ENCODE data around the gene RNF130. TPM values are rescaled to one million over a fixed set of nuclear protein-coding genes. Genes with fewer than 3 reads are reported as not detected.

RNF130 gene
- total RNA-seq, 1 experiment from 2014 or later: 31.4 TPM

GRCh38 chr5:180060192-180060591, 11.4 kb downstream of the RNF130 start:
- POLR2A ChIA-PET (ENCODE audit: low non-redundant PET): no interaction called here
- no peaks in the 10 kb centered on the region for H3K36me3 ChIP-seq (ENCODE audit: insufficient read depth, low read length, poor library complexity, severe bottlenecking)
- no peaks in the 10 kb centered on the region for H3K27me3 ChIP-seq (replicated peaks; ENCODE audit: insufficient read depth, low read depth, low read length, poor library complexity)
- CTCF ChIA-PET: no interaction called here
- no peak overlapping the region for H3K4me3 ChIP-seq (ENCODE audit: low read depth, low read length, poor library complexity, severe bottlenecking)
- H3K4me1 ChIP-seq (ENCODE audit: insufficient read depth, low read length, poor library complexity, severe bottlenecking): no peaks in the 10 kb centered on the region
- DNase-seq (ENCODE audit: low spot score): no peak
- TF ChIP-seq, protein P1, sequence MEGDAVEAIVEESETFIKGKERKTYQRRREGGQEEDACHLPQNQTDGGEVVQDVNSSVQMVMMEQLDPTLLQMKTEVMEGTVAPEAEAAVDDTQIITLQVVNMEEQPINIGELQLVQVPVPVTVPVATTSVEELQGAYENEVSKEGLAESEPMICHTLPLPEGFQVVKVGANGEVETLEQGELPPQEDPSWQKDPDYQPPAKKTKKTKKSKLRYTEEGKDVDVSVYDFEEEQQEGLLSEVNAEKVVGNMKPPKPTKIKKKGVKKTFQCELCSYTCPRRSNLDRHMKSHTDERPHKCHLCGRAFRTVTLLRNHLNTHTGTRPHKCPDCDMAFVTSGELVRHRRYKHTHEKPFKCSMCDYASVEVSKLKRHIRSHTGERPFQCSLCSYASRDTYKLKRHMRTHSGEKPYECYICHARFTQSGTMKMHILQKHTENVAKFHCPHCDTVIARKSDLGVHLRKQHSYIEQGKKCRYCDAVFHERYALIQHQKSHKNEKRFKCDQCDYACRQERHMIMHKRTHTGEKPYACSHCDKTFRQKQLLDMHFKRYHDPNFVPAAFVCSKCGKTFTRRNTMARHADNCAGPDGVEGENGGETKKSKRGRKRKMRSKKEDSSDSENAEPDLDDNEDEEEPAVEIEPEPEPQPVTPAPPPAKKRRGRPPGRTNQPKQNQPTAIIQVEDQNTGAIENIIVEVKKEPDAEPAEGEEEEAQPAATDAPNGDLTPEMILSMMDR (conservative IDR thresholded peaks at IDR 0.05; ENCODE audit: low read depth, low read length): no peak
- no peak for TF ChIP-seq EZH2 (IDR thresholded peaks at IDR 0.05; ENCODE audit: borderline replicate concordance, low read depth, low read length, poor library complexity, severe bottlenecking)
- no TSS peak for BruUV-seq (replicated peaks)
- no peaks in the 10 kb centered on the region for H3K9me3 ChIP-seq (ENCODE audit: low read depth, low read length, poor library complexity, severe bottlenecking)
- H3K27ac ChIP-seq (ENCODE audit: low read depth, low read length, poor library complexity, severe bottlenecking): no peak overlapping the region
- intact Hi-C loops (cut with micrococcal nuclease; ENCODE audit: unreplicated experiment): no loop called here

GRCh38 chr5:180059326-180059725, 12.2 kb downstream of the RNF130 start:
- intact Hi-C loops (cut with micrococcal nuclease; ENCODE audit: unreplicated experiment): no loop called here
- H3K4me1 ChIP-seq (ENCODE audit: insufficient read depth, low read length, poor library complexity, severe bottlenecking): no peaks in the 10 kb centered on the region
- no peak for DNase-seq (ENCODE audit: low spot score)
- H3K36me3 ChIP-seq (ENCODE audit: insufficient read depth, low read length, poor library complexity, severe bottlenecking): no peaks in the 10 kb centered on the region
- H3K9me3 ChIP-seq (ENCODE audit: low read depth, low read length, poor library complexity, severe bottlenecking): no peaks in the 10 kb centered on the region
- no peak overlapping the region for H3K4me3 ChIP-seq (ENCODE audit: low read depth, low read length, poor library complexity, severe bottlenecking)
- ChIA-PET CTCF (no interaction called here), POLR2A (ENCODE audit: low non-redundant PET) (no interaction called here)
- TF ChIP-seq, protein P1 (conservative IDR thresholded peaks at IDR 0.05; ENCODE audit: low read depth, low read length): no peak
- TF ChIP-seq EZH2 (IDR thresholded peaks at IDR 0.05; ENCODE audit: borderline replicate concordance, low read depth, low read length, poor library complexity, severe bottlenecking): no peak
- BruUV-seq (replicated peaks): no TSS peak
- no peak overlapping the region for H3K27ac ChIP-seq (ENCODE audit: low read depth, low read length, poor library complexity, severe bottlenecking)
- H3K27me3 ChIP-seq (replicated peaks; ENCODE audit: insufficient read depth, low read depth, low read length, poor library complexity): no peaks in the 10 kb centered on the region

DNA sequence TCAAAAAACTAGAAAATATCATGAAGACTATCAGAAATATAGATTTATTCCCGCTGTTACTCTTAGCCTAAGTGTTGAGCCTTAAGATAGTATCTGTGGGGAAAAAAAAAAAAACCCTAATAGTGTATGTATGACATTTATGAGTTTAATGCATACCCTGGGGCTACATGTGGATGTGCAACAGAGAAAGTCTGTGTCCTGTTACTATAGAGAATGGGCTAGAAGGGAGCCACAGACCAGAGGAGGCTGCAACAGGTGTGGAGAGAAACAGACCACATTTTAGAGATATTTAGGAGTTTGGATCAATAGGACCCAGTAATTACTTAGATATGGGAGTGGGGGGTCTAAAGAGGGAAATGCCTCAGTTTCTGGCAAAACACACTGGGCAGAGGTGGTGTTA, 15.4 kb downstream of the RNF130 start:
- intact Hi-C loops (cut with micrococcal nuclease; ENCODE audit: unreplicated experiment): no loop called here
- Histone ChIP-seq H3K27me3 (replicated peaks; ENCODE audit: insufficient read depth, low read depth, low read length, poor library complexity) (no peaks in the 10 kb centered on the region), H3K27ac (ENCODE audit: low read depth, low read length, poor library complexity, severe bottlenecking) (no peak overlapping the region), H3K4me3 (ENCODE audit: low read depth, low read length, poor library complexity, severe bottlenecking) (no peak overlapping the region), H3K4me1 (ENCODE audit: insufficient read depth, low read length, poor library complexity, severe bottlenecking) (no peaks in the 10 kb centered on the region), H3K9me3 (ENCODE audit: low read depth, low read length, poor library complexity, severe bottlenecking) (no peaks in the 10 kb centered on the region), H3K36me3 (ENCODE audit: insufficient read depth, low read length, poor library complexity, severe bottlenecking) (no peaks in the 10 kb centered on the region)
- no peak for DNase-seq (ENCODE audit: low spot score)
- ChIA-PET POLR2A (ENCODE audit: low non-redundant PET) (no interaction called here), CTCF (no interaction called here)
- BruUV-seq (replicated peaks): no TSS peak
- no peak for TF ChIP-seq EZH2 (IDR thresholded peaks at IDR 0.05; ENCODE audit: borderline replicate concordance, low read depth, low read length, poor library complexity, severe bottlenecking)
- TF ChIP-seq, protein P1 (conservative IDR thresholded peaks at IDR 0.05; ENCODE audit: low read depth, low read length): no peak

Measured in A673 (cell line).